Measurements from ENCODE around the gene MCM3. TPM values are rescaled to one million over a fixed set of nuclear protein-coding genes. Genes with fewer than 3 reads are reported as not detected.
A peak's percentile ranks its signal among the peaks of the same experiment; 100 is the strongest.

The MCM3 gene
- total RNA-seq, 2 experiments from 2014 or later = 180 to 182 TPM

DNA sequence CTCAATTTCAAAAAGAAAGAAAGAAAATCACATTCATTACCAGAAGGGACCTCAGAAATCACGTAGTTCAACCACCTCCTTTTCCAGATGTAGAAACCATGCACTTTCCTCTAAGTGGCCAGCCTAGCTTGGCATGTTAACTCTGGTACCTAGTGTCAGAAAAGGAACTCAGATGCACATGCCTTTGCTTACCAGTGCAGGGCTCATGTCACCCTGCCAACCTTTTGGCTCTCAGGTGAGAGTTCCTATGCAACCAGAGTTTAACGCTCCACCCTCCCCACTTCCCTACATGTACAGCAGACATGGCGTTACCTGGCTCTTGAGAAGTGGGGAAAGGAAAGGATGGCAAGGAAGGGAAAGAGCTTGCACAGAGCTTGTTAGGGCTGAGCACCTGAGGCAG is 23.9 kb downstream of the MCM3 start:
- Mint-ChIP-seq H3K4me1 (peaks cover 11% of the 10 kb centered on the region), H3K27me3 (peaks cover 3% of the 10 kb centered on the region), H3K4me3 (no peak overlapping the region), H3K36me3 (peaks cover 34% of the 10 kb centered on the region), H3K9me3 (no peaks in the 10 kb centered on the region), H3K27ac (no peak overlapping the region)
- POLR2A ChIA-PET = interaction anchor here (0.6 kb wide), 1 partner anchor 104 kb away, joined by 3 read pairs; no protein-coding TSS in a partner anchor
- ATAC-seq (ENCODE audit: low read depth) = no peak
- no peak for DNase-seq

DNA sequence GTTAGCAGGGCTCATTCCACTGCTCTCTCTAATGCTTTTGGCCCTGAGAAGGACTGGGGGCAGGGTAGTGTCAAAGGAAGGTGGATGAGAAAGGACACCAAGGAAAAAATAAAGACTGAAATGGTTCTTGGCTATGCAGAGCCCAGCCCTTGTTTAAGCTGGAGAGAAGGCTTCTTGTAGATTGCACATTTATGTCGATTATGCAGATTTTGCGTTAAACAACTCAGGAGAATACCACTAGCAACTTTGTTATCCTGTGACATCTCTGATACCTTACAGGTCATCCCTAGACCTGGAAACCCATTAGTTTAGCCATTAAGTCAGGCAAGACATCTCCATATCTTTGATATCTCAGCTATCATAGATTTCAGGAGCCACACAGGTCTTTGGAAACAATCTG is 29.1 kb downstream of the MCM3 start:
- no peak for DNase-seq
- POLR2A ChIA-PET = interaction anchor here (0.6 to 0.9 kb wide), 2 partner anchors 14 to 27 kb away, joined by 3 to 6 read pairs; no protein-coding TSS in a partner anchor
- Mint-ChIP-seq H3K4me3 (no peak overlapping the region), H3K27me3 (peaks cover 52% of the 10 kb centered on the region), H3K4me1 (peaks cover 11% of the 10 kb centered on the region), H3K27ac (no peak overlapping the region), H3K36me3 (peaks cover 4% of the 10 kb centered on the region), H3K9me3 (no peaks in the 10 kb centered on the region)
- ATAC-seq (ENCODE audit: low read depth) = no peak

DNA sequence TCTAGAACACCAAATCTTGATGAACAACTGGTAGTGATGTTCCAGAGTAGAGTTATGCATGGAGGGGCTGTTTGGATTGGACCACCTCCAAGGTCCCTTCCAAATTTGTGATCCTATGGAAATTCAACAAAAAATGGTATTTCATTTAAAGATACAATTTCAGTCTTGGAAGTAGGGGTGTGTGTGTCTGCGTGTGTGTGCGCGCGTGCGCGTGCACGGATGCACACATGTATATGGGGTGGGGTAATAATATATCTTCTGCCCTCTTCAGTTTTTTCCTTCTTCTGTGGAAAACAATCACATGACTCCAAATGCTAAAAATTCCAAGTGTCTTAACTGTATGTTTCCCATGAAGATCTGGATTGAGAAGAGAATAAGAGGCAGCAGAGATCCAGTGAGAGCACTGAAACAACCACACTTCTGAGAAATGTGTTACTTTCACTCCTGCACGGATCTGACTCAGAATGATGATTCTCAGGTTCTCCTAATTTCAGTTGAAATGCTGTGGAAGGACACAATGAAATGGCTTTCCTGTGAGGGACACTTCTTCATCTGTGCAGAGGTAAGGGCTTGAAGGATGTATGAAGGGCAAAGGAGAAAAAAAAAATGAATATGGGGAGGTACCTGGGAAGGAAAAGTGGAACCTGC is 29.7 kb downstream of the MCM3 start:
- ATAC-seq (ENCODE audit: low read depth) = no peak
- POLR2A ChIA-PET = interaction anchor here (0.9 kb wide), 1 partner anchor 28 kb away, joined by 6 read pairs; no protein-coding TSS in a partner anchor
- H3K27me3 Mint-ChIP-seq = peaks cover 56% of the 10 kb centered on the region
- H3K36me3 Mint-ChIP-seq = peaks cover 4% of the 10 kb centered on the region
- H3K27ac Mint-ChIP-seq = no peak overlapping the region
- peaks cover 11% of the 10 kb centered on the region for H3K4me1 Mint-ChIP-seq
- H3K9me3 Mint-ChIP-seq = no peaks in the 10 kb centered on the region
- H3K4me3 Mint-ChIP-seq = no peak overlapping the region
- DNase-seq = no peak

DNA sequence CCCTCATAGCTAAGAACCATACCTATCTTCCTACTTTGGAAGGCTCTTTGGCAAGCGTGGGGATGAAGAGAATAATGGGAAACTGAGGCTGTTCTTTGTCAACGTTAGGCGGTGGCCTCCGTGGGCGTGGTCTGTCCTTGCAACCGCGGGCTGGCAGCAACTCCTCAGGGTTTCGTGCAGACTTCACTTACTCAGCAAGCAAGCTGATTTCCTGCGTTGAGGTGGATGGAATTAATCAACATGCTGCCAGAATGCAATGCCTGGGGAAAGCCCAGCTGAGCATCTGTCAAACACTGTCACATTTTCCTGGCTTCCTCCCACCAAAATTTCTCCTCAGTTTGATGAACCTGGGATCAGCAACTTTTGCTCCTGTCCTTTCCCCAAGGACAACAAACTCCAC is 31.0 kb downstream of the MCM3 start:
- POLR2A ChIA-PET = no interaction called here
- no peak for DNase-seq
- no peak overlapping the region for H3K4me3 Mint-ChIP-seq
- ATAC-seq (ENCODE audit: low read depth) = no peak
- peaks cover 4% of the 10 kb centered on the region for H3K36me3 Mint-ChIP-seq
- H3K27me3 Mint-ChIP-seq = peaks cover 66% of the 10 kb centered on the region
- no peak overlapping the region for H3K27ac Mint-ChIP-seq
- peaks cover 11% of the 10 kb centered on the region for H3K4me1 Mint-ChIP-seq
- H3K9me3 Mint-ChIP-seq = peaks cover 2% of the 10 kb centered on the region

DNA sequence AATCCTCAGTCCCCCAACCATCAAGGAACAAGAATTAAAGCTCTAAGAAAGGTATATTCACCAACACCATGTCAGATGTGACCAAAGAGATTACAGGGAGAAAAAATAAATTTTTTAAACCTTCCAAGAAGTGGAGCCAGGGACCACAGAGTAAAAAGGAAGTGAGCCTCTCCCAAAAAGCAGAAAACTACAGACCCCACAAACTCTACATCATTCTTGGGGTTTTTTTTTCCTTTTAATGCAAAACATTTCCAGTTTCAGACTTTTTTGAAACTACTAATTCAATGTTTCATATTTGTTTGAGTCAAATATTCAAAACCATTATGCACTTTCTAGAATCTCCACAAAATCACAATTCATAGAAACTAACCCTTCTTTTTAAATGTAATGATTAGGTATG is 33.4 kb downstream of the MCM3 start:
- ATAC-seq (ENCODE audit: low read depth) = no peak
- H3K36me3 Mint-ChIP-seq = no peaks in the 10 kb centered on the region
- no peak overlapping the region for H3K27ac Mint-ChIP-seq
- H3K9me3 Mint-ChIP-seq = peaks cover 2% of the 10 kb centered on the region
- POLR2A ChIA-PET = no interaction called here
- H3K4me1 Mint-ChIP-seq = peaks cover 11% of the 10 kb centered on the region
- DNase-seq = no peak
- H3K4me3 Mint-ChIP-seq = no peak overlapping the region
- peaks cover 77% of the 10 kb centered on the region for H3K27me3 Mint-ChIP-seq

DNA sequence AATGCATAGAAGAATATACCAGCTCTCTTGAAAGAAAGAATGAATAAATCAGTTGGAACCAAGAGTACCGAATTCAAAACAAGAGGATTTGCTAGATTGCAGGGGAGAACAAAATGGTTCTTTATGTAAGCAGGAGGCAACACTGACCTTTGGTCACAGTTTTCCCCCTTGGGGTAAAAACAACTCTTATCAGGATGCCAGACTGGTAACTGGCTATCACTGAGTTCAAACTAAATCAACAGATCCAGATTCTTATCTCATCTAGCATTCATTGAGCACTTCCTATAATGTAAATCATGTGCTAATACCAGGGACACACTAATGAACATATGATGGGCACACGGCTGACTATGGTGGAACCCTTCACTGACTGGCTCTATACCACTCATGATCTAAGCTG is 35.5 kb downstream of the MCM3 start:
- H3K27me3 Mint-ChIP-seq = peaks cover 77% of the 10 kb centered on the region
- H3K36me3 Mint-ChIP-seq = no peaks in the 10 kb centered on the region
- no peak for DNase-seq
- H3K9me3 Mint-ChIP-seq = peaks cover 2% of the 10 kb centered on the region
- H3K4me3 Mint-ChIP-seq = no peak overlapping the region
- ATAC-seq (ENCODE audit: low read depth) = no peak
- POLR2A ChIA-PET = no interaction called here
- no peak overlapping the region for H3K27ac Mint-ChIP-seq
- H3K4me1 Mint-ChIP-seq = peaks cover 5% of the 10 kb centered on the region

DNA sequence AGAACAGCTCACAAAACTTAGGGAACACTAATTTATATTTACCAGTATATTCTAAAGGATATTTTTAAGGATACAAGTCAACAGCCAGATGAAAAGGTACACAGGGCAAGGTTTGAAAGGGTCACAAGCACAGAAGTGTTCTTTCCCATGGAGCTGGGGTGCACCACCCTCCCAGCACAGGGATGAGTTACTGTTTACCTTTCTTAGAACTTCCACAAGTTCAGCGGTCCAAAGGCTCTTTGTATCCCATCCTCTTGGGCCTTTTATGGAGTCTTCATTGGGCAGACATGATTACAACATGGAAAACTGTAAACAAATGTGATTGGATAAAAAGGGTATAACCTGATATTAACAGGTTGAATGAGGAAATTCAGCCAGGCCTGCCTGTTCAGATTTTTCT is 39.1 kb downstream of the MCM3 start:
- H3K36me3 Mint-ChIP-seq = no peaks in the 10 kb centered on the region
- H3K4me1 Mint-ChIP-seq = no peaks in the 10 kb centered on the region
- peaks cover 68% of the 10 kb centered on the region for H3K27me3 Mint-ChIP-seq
- H3K9me3 Mint-ChIP-seq = peaks cover 2% of the 10 kb centered on the region
- no peak overlapping the region for H3K4me3 Mint-ChIP-seq
- POLR2A ChIA-PET = no interaction called here
- DNase-seq (no peak), ATAC-seq (ENCODE audit: low read depth) (no peak)
- no peak overlapping the region for H3K27ac Mint-ChIP-seq

DNA sequence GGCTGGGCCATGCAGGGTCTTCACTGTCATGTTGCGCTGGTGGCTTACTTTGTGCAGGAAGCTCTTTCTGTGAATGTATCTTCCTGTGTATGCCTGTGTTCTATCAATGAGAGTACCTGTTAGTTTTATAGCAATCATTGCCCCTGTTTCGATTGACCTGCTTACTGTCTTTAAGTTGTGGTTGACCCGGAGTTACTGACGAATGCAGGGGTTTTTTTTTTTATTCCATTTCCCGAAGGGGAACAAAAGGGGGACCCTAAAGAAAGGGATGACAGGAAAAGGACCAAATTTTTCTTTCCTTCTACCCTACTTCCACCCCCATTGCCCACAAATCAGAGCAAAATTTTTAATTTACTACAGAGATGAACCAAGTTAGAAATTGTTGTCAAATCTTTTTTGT is 40.1 kb downstream of the MCM3 start, which contains the start of gene IL17F:
TSS of gene IL17F (minus strand) at position 101 of the 400 bp plus-strand sequence. CDS start at position 30, 71 bp downstream.
- H3K9me3 Mint-ChIP-seq = peaks cover 2% of the 10 kb centered on the region
- no peaks in the 10 kb centered on the region for H3K36me3 Mint-ChIP-seq
- no peak within 1 kb of the TSS for H3K27ac Mint-ChIP-seq
- ATAC-seq (ENCODE audit: low read depth) (no peak), DNase-seq (no peak)
- no peak within 1 kb of the TSS for H3K4me3 Mint-ChIP-seq
- no peaks in the 10 kb centered on the region for H3K4me1 Mint-ChIP-seq
- POLR2A ChIA-PET = no interaction called here
- H3K27me3 Mint-ChIP-seq = peaks cover 64% of the 10 kb centered on the region

DNA sequence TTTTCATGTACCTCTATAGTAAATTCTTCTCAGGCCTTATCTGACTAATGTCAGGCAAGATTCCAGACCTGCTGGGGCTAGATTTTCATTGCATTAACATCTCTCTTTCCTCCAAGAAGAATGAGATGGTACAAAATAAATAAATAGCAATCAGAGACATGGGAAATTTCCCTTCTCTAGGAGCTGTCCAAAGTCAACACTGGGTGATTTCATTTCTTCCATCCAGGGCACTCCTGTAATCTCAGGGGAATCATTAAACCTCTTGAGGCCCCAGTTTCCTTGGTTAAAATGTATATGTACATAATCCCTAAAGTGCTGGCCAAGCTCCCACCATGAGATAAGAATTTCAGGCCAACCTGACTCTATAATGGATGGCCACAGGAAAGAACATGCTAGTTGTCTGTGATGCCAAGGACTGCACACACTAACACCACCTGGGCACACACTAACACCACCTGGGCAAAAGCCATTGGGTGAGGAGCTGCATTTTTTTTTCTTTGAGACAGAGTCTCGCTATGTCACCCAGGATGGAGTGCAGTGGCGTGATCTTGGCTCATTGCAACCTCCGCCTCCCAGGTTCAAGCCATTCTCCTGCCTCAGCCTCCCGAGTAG is 41.2 kb downstream of the MCM3 start:
- DNase-seq (no peak), ATAC-seq (ENCODE audit: low read depth) (no peak)
- Mint-ChIP-seq H3K36me3 (no peaks in the 10 kb centered on the region), H3K9me3 (no peaks in the 10 kb centered on the region), H3K27ac (no peak overlapping the region), H3K4me1 (no peaks in the 10 kb centered on the region), H3K27me3 (peaks cover 61% of the 10 kb centered on the region), H3K4me3 (no peak overlapping the region)
- POLR2A ChIA-PET = no interaction called here

DNA sequence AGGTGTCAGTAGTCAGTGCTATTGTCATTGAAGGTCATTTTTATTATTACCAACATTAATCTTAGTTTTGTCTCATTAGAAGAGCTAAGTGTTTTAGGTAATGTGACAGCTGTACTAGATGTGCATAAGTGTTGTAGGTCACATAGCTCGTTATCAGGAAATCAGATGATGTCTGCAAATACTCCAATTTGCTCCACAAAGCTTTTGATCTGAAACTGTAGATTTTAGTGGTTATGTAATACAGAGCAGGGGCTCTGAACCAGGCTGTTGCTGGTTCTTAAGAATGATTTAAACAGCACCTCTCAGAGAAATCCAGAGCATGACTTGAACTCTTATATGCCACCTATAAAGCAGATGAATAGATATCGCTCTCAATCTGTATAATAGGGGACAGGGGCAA is 42.7 kb downstream of the MCM3 start:
- Mint-ChIP-seq H3K36me3 (no peaks in the 10 kb centered on the region), H3K27me3 (peaks cover 62% of the 10 kb centered on the region), H3K4me3 (no peak overlapping the region), H3K4me1 (no peaks in the 10 kb centered on the region), H3K9me3 (no peaks in the 10 kb centered on the region), H3K27ac (no peak overlapping the region)
- ATAC-seq (ENCODE audit: low read depth) = no peak
- POLR2A ChIA-PET = no interaction called here
- no peak for DNase-seq

DNA sequence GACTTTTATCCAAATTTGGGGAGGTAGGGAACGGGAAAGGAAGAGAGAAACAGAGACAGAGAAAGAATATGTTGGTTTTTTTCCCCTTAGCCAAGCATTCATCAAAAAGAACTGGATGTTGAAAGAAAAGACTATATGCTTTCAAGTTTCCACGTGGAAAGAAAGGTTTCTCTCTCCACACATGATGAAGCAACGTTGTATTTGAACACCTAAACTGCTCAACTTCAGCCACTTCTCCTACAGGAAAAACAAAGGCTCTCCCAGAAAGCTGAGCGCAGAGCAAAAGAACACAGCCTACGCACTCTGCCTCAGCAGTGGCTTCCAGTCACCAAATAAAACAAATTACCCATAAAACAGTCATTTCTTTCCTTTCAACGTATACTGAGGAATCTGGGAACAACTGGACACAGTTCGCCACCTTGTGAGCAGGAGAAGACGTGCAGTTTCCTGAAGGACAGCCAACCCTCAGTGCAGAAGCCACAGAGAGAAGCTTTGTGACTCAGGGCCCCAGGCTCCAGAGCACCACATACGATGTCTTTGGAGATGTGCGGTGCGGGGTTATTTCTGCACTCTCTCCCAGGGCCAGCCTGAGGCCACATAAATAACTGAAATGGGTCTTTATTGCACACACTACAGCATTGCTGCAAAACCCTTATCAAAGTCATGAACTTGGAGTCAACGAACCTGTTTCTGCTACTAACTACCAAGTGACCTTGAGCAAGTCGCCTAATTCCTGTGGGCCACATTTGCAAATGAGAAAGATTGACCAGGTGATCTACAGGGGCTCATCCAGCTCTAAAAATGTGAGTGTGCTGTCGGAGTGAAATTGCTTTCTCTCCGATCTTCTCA is 50.3 kb downstream of the MCM3 start:
- H3K4me3 Mint-ChIP-seq = no peak overlapping the region
- no peak overlapping the region for H3K27ac Mint-ChIP-seq
- H3K4me1 Mint-ChIP-seq = peaks cover 10% of the 10 kb centered on the region
- POLR2A ChIA-PET = no interaction called here
- DNase-seq (no peak), ATAC-seq (ENCODE audit: low read depth) (peak; percentile 50)
- peaks cover 72% of the 10 kb centered on the region for H3K27me3 Mint-ChIP-seq
- no peaks in the 10 kb centered on the region for H3K36me3 Mint-ChIP-seq
- H3K9me3 Mint-ChIP-seq = no peaks in the 10 kb centered on the region

DNA sequence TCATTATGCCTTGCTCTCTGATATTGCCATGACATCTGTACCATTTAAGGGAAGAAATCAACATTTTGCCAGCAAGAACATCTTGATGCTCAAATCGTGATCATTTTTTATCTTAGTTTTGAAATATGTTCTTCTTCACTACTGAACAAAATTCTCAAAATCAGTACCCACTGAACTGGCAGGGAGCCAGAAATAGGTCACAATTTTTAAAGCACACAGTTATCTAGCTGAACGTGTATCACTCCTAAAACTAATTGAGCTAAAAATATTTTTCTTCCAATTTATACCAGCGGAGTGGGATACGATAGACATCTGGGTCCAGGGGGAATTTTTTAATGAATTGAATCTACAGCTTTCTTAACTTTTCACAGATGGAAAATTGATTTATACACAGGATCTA is 51.5 kb downstream of the MCM3 start:
- Mint-ChIP-seq H3K4me1 (peaks cover 13% of the 10 kb centered on the region), H3K9me3 (no peaks in the 10 kb centered on the region), H3K27ac (no peak overlapping the region), H3K36me3 (no peaks in the 10 kb centered on the region), H3K27me3 (peaks cover 71% of the 10 kb centered on the region), H3K4me3 (no peak overlapping the region)
- POLR2A ChIA-PET = no interaction called here
- ATAC-seq (ENCODE audit: low read depth) (no peak), DNase-seq (no peak)

DNA sequence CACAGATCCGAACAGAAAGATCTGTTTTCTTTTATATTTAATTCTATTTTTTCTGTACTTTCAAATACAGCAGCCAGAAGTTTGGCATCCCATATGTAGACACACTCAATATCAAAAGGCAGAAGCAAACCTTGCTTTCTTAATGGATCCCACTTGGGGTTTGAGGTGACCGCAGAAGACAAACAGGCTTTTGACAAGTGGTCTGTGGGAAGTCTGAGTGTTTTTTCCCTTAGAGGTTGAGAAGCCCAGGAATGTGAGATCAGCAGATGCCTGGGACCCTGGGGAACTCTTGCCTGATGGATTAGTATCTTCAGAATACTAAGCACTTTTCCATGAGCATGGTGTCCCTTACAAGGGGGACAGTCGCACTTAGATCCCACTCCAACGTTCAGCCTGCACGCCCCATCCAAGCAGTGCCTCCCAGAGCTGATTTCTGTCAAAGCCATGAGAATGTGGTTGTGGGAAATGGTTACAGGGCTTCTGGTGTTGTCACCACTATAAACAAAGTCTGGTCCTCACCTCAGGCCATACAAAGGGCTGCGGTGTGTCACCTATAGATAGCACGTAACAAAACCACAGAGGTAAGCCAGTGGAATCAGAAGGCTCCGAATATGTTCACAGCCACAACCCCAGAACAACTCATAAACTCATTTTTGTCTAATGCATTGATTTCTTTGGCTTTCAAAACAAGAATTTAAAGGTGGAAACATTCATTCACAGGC is 53.0 kb downstream of the MCM3 start:
- POLR2A ChIA-PET = no interaction called here
- Mint-ChIP-seq H3K36me3 (no peaks in the 10 kb centered on the region), H3K27ac (no peak overlapping the region), H3K4me3 (no peak overlapping the region), H3K4me1 (peaks cover 23% of the 10 kb centered on the region), H3K27me3 (peaks cover 69% of the 10 kb centered on the region), H3K9me3 (no peaks in the 10 kb centered on the region)
- DNase-seq (peak; percentile 51), ATAC-seq (ENCODE audit: low read depth) (peak; percentile 14)
